COLO829 (cell line): Measurements from ENCODE around the gene RTRAF.

ENCODE experiments used
- DNase-seq: peaks from one replicate; pipeline ENCODE4 v3.0.0; 2012; ENCODE audit warnings: low spot score

The RTRAF gene

GRCh38 chr14:51993285-51993920, 4.1 kb downstream of the RTRAF start:
- DNase-seq: no peak

DNA sequence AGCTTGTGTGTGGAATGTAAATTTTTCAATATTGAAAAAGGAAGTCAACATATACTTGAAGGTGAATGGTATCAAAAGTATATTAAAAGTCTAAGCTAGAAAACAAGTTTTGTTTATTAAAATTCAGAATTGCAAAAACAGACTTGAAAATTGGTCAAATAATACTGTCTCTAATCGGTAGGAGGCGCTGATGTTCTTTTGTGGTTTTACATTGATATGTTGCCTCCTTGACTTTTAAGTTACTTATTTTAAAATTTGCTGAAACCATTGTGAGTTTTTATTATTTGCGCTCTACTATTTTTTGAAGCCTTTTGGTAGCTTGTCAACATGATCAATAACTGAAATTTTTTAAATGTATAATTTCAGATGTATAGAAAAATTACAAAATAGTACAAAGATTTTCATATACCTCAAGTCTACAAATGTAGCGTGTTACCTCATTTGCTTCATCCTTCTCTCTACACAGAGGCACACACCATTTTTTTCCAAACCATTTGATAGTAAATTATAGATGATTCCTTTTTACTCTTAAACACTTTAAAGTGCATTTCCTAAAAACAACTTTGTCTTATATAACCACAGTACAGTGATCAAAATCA, 6.9 kb downstream of the RTRAF start:
- DNase-seq: no peak

- no peak for DNase-seq
These were observed 9.0 kb downstream of the RTRAF start for GRCh38 chr14:51998348-51998747.

GRCh38 chr14:51999084-51999483, 9.7 kb downstream of the RTRAF start:
- no peak for DNase-seq

DNA sequence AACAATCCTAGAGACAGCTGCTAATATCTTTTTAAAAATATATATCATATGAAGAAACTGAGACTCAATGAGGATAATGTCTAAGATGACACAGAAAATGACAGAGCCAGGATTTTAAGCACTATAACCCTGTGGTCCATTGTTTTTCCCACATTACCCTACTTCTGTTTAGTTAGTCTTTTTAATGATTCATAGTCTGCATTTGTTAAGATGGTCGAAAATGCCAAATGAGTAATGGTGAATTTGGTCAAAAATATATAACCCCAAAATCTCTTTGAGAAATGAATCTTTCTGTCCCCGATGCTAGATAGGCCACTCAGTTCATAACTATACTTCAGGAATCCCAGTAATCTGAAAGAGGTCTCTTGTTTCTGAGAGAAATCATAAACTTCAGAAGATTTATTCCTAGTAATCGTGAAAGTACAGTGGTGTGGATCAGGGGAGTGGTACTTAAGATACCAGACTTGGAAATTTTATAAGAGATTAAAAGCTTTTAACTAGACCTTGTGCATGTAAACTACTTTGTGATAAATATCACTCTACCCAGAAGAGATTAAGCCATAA, 10.8 kb downstream of the RTRAF start:
- DNase-seq: no peak

DNA sequence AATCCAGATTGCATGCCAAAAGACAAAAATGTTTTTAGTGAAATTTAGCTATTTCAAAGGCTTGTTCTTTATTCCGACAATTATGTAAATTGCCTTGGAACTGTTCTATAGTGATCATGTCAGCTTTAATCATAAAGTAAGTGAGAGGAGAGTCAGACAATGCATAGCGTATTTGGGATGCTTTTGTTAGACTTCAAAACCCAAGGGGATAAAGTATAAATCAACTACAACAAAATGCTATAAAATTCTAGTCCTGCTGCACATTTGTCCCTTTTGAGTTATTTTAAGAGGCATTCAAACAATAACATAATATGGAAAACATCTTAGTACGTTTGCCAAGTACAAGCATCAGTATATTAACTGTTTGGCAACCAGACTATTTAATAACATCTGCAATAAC, 11.3 kb downstream of the RTRAF start:
- DNase-seq: no peak

DNA sequence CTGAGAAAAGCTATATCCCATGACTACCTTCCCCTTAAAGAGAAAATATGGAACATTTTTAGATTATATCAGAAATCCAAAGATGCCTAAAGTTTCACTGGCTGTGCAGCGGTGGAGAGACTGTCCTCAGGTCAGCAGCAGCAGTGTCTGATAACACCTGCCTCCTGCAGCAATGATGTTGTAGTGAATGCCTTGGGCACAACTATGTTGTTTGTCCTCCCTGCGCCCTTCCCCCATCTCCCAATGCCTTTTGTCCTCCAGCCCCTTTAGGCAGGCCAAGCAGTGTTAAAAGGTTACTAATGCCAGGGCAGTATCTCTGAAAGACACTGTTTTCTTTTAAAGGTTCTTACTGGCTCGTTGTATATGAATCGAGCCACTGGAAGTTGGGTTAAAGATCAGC, 13.2 kb downstream of the RTRAF start:
- DNase-seq: no peak

GRCh38 chr14:52003324-52003723, 14.0 kb downstream of the RTRAF start:
- DNase-seq: no peak

DNA sequence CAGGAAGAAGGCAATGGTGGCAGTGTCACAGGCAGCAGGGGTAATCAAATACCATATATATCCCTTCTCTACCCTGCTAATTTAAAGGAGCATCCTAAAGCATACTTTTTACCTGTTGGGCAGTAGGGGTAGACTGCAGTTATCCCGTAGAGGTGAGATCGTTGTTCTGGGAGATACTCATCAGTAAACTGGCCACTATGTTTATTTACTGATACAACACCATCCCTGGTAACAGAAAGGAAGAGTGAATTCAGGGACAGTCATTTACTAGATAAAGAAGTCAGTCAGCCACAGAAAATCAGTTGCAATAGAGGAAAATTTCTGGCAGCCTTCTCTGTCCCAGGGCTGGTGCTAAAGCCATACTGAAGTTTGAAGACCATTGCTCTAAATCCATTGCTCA, 16.3 kb downstream of the RTRAF start:
- DNase-seq: no peak

GRCh38 chr14:52006361-52006760, 17.0 kb downstream of the RTRAF start:
- no peak for DNase-seq

GRCh38 chr14:52007211-52007610, 17.9 kb downstream of the RTRAF start:
- no peak for DNase-seq

DNA sequence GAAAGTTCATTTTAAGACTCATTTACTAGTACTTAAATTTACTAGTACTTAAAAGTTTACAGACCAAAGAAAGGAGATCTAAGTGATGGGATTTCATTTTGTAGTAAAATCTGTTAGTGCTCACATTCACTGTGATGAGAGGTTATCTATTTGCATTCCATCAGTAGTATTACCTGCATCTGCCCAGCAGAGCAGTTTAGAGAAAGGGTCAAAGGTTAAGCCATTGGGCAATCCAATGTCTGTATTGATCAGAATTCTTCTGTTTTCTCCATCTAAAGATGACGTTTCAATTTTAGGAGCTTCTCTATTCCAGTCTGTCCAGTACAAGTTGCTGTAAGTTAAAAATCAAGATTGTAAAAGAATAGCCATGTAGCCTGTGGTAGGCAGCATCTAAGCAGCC, 18.3 kb downstream of the RTRAF start:
- no peak for DNase-seq

DNA sequence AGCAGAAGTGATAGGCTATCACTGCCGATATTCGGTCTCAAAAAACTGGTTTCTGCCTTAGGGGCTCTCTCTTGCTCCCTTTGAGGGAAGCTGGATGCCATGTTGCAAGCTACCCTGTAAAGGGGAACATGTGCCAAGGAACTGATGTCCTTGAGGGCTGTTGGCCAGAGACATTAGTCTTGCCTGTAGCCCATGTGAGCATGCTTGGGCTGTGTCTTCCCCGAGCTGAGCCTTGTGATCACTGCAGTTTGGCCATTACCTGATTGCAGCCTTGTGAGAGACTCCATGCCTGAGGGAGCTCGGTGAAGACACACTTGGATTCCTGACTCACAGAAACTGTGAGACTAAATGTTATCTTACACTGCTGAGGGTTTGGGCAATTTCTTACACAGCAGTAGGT, 18.8 kb downstream of the RTRAF start:
- no peak for DNase-seq

DNA sequence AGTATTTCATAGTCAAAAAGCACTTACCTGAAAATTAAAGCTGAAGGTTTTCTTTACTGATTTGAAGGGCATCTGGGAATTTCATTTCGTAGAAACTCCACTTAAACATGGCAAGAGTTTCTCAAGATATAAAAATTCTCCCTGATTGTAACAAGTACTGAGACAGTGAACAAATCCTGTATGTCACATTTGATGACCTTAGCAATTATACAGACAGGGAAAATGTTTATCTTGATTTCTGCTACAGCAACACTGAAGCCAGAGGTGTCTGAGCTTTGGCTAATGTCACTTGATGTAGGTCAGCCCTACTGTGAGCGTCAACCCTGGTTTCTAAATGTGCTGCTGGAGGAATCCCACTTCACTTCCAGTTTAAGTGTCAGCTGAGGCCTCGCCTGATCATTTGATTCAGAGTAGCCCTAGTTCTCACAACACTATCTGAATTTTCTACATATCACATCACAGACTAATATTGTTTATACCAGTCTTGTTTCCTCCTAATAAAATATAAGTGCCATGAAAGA, 20.9 kb downstream of the RTRAF start:
- DNase-seq: no peak

- DNase-seq: no peak
These were observed 22.2 kb downstream of the RTRAF start for GRCh38 chr14:52011523-52011922.

DNA sequence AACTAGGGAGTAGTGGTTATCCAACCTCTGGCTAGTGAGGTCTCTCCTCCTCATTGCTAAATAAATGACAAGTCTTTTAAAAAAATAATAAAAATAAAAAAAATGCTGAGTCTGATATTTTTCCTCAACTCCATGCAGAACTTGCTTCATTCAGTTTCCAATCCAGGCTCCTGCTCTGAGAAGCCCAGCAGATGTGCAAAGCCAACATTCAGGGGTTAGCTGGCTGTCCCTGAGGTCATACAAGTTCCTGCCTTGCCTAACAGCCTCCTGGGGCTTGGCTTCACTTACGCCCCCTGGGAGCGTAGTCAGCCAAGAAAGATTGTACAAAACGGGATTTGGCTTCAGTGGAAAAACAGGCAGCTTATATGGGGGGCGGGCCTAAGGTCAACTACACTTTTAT, 23.3 kb downstream of the RTRAF start:
- DNase-seq: no peak

DNA sequence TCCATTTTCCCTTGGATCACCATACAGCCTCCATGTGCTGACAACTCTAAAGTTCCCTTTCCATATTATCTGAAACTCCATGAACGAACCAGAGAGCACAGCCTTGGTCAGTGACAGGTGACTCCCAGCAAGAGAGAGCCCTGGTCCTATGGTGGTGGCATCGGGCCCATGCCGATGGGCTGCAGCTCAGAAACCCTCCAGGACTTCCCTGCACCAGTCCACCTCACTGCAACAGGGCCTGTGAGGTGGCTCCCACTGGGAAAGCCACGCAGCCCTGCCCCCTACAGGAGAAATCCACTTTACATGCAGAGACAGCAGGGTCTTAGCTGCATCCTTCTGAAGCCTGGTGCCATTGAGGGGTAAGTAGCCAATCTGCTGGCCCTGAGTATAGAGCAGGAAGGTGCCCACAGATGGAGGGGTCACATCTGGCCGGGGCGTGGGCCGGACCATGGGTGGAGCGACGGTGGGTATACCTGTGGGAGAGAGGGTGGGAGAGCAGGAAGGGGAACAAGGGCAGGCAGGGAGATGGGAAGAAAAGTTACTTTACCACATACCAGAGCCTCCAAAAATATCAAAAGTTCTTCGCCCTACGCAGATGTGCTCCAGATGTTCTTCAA, 24.7 kb downstream of the RTRAF start:
- DNase-seq: no peak

- DNase-seq: no peak
These were observed 25.4 kb downstream of the RTRAF start for GRCh38 chr14:52014601-52015267.

DNA sequence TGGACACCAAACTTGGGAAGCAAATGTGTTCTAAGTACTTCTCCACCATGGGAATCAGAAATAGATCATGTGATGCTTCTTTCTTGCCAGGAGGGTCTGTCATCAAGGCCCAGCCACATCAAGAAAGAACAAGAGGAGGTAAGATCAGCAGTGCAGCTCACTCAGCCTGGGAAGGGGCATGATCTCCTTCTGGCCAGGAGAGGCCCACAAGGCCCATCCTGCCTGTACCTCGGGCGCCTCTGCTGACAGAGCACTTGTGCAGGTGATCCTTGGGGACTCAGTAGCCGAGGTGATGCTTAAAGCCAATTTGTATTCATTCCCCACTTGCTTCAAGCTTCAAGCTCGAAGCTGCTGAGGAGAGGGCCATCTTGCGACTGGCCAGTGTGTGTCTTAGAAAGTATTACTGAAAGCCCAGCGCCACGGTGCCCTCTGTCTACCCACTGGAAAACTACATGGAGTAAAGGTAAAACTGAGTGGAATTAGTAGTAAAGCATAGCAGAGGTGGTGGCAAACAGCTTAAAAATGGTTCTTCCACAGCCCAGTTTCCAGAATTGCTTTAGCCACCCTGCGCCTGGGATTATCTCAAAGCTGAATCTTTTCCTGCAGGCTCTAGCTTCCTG, 26.2 kb downstream of the RTRAF start:
- peak; percentile 25 for DNase-seq

- no peak for DNase-seq
These were observed 28.9 kb downstream of the RTRAF start for GRCh38 chr14:52018252-52018651.

DNA sequence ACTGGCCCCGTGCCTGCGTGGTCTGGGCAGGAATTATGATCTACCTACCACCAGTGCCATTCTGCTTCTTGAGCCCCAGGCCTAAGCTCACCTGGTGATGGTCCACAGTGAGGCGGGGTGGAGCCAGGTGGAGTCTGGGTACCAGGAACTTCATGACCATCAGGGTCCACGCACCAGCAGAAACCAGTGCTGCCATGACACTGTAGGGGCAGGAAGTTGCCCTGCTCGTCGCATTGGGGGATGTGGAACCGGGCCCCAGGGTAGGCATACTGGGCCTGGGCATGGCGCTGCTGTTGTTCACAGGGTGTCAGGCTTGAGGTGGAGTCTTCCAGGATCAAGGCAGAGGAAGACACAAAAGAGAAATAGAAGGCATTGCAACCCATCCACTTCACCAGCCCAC, 29.6 kb downstream of the RTRAF start:
- no peak for DNase-seq

GRCh38 chr14:52020161-52020714, 30.9 kb downstream of the RTRAF start:
- DNase-seq: no peak
